ENCODE data around the gene SLC10A6. TPM values are rescaled to one million over a fixed set of nuclear protein-coding genes. Genes with fewer than 3 reads are reported as not detected.

Gene SLC10A6
- total RNA-seq, 1 donor: under 0.01 TPM

GRCh38 chr4:86810847-86811246 lies 38.3 kb downstream of the SLC10A6 start:
- TF ChIP-seq CTCF (IDR thresholded peaks at IDR 0.05; ENCODE audit: insufficient read depth, low read depth, low read length): no peak
- H3K4me3 ChIP-seq (ENCODE audit: low read depth, low read length): no peak overlapping the region
- DNase-seq (ENCODE audit: low read depth): no peak

- no peak for TF ChIP-seq CTCF (IDR thresholded peaks at IDR 0.05; ENCODE audit: insufficient read depth, low read depth, low read length)
- no peak overlapping the region for H3K4me3 ChIP-seq (ENCODE audit: low read depth, low read length)
- no peak for DNase-seq (ENCODE audit: low read depth)
These were observed 39.4 kb downstream of the SLC10A6 start for GRCh38 chr4:86809809-86810208.

- DNase-seq (ENCODE audit: low read depth): no peak
- no peak for TF ChIP-seq CTCF (IDR thresholded peaks at IDR 0.05; ENCODE audit: insufficient read depth, low read depth, low read length)
- no peak overlapping the region for H3K4me3 ChIP-seq (ENCODE audit: low read depth, low read length)
These were observed 58.1 kb downstream of the SLC10A6 start for GRCh38 chr4:86791126-86791525.

- TF ChIP-seq CTCF (IDR thresholded peaks at IDR 0.05; ENCODE audit: insufficient read depth, low read depth, low read length): no peak
- no peak overlapping the region for H3K4me3 ChIP-seq (ENCODE audit: low read depth, low read length)
- no peak for DNase-seq (ENCODE audit: low read depth)
These were observed 60.4 kb downstream of the SLC10A6 start for GRCh38 chr4:86788826-86789225.

GRCh38 chr4:86778175-86778574 lies 71.0 kb downstream of the SLC10A6 start:
- H3K4me3 ChIP-seq (ENCODE audit: low read depth, low read length): no peak overlapping the region
- peak; percentile 67 for DNase-seq (ENCODE audit: low read depth)
- no peak for TF ChIP-seq CTCF (IDR thresholded peaks at IDR 0.05; ENCODE audit: insufficient read depth, low read depth, low read length)

GRCh38 chr4:86775061-86775460 lies 74.1 kb downstream of the SLC10A6 start:
- no peak overlapping the region for H3K4me3 ChIP-seq (ENCODE audit: low read depth, low read length)
- no peak for TF ChIP-seq CTCF (IDR thresholded peaks at IDR 0.05; ENCODE audit: insufficient read depth, low read depth, low read length)
- DNase-seq (ENCODE audit: low read depth): peak; percentile 38

Other genes starting within 250 kb of the SLC10A6 start
- gene C4orf36, start 43.0 kb upstream of the SLC10A6 start, total RNA-seq: 0.64 and 1.3 TPM in 2 replicates
- 19.0 and 34.1 TPM in 2 replicates for gene AFF1, start 85.6 kb upstream of the SLC10A6 start, total RNA-seq

Data from fibroblast of villous mesenchyme (primary cell).